ENCODE results near the gene EGFL6.

EGFL6 gene

GRCh38 chrX:13533726-13534125 lies 35.7 kb upstream of the EGFL6 start:
- H3K4me1 ChIP-seq (ENCODE audit: low read length), result no peaks in the 10 kb centered on the region
- H4K20me1 ChIP-seq (ENCODE audit: insufficient read depth, low read length), result no peaks in the 10 kb centered on the region
- no peaks in the 10 kb centered on the region for H3K79me2 ChIP-seq (ENCODE audit: low read length)
- no peak overlapping the region for H3K9ac ChIP-seq (ENCODE audit: low read length)
- H3K27me3 ChIP-seq (replicated peaks; ENCODE audit: insufficient read depth, low read length), result no peaks in the 10 kb centered on the region
- H3K9me3 ChIP-seq (replicated peaks; ENCODE audit: insufficient read depth, low read length), result no peaks in the 10 kb centered on the region
- no peak overlapping the region for H2AFZ ChIP-seq (ENCODE audit: low read length)
- H3K27ac ChIP-seq (ENCODE audit: low read length), result no peak overlapping the region
- H3K4me3 ChIP-seq (ENCODE audit: low read length), result no peak overlapping the region
- H3K9me2 ChIP-seq (replicated peaks; ENCODE audit: insufficient read depth, low read length), result no peaks in the 10 kb centered on the region
- TF ChIP-seq EZH2 (optimal IDR thresholded peaks at IDR 0.05; ENCODE audit: low read depth, low read length) (no peak), CTCF (IDR thresholded peaks at IDR 0.05; ENCODE audit: low read length) (no peak), EZH2phosphoT487 (IDR thresholded peaks at IDR 0.05; ENCODE audit: low read length) (no peak)
- no peak for DNase-seq
- no peaks in the 10 kb centered on the region for H3K36me3 ChIP-seq (replicated peaks; ENCODE audit: insufficient read depth, low read length)
- H3K4me2 ChIP-seq (ENCODE audit: low read depth, low read length), result no peak overlapping the region
- H3F3A ChIP-seq (ENCODE audit: insufficient read depth, low read length), result no peaks in the 10 kb centered on the region

- no peaks in the 10 kb centered on the region for H3K79me2 ChIP-seq (ENCODE audit: low read length)
Observed at GRCh38 chrX:13535376-13536165, 33.8 kb upstream of the EGFL6 start.

GRCh38 chrX:13536551-13536950 lies 32.9 kb upstream of the EGFL6 start:
- Histone ChIP-seq H3F3A (ENCODE audit: insufficient read depth, low read length) (no peaks in the 10 kb centered on the region), H4K20me1 (ENCODE audit: insufficient read depth, low read length) (no peaks in the 10 kb centered on the region), H3K9ac (ENCODE audit: low read length) (no peak overlapping the region), H2AFZ (ENCODE audit: low read length) (no peak overlapping the region), H3K27me3 (replicated peaks; ENCODE audit: insufficient read depth, low read length) (no peaks in the 10 kb centered on the region), H3K27ac (ENCODE audit: low read length) (no peak overlapping the region), H3K4me1 (ENCODE audit: low read length) (no peaks in the 10 kb centered on the region), H3K79me2 (ENCODE audit: low read length) (no peaks in the 10 kb centered on the region), H3K4me3 (ENCODE audit: low read length) (no peak overlapping the region), H3K9me2 (replicated peaks; ENCODE audit: insufficient read depth, low read length) (no peaks in the 10 kb centered on the region), H3K36me3 (replicated peaks; ENCODE audit: insufficient read depth, low read length) (no peaks in the 10 kb centered on the region), H3K9me3 (replicated peaks; ENCODE audit: insufficient read depth, low read length) (no peaks in the 10 kb centered on the region), H3K4me2 (ENCODE audit: low read depth, low read length) (no peak overlapping the region)
- DNase-seq, result no peak
- no peak for TF ChIP-seq CTCF (IDR thresholded peaks at IDR 0.05; ENCODE audit: low read length)
- TF ChIP-seq EZH2phosphoT487 (IDR thresholded peaks at IDR 0.05; ENCODE audit: low read length), result no peak
- TF ChIP-seq EZH2 (optimal IDR thresholded peaks at IDR 0.05; ENCODE audit: low read depth, low read length), result no peak

More at GRCh38 chrX:13535376-13536165, 33.8 kb upstream of the EGFL6 start:
- Histone ChIP-seq H3K27me3 (replicated peaks; ENCODE audit: insufficient read depth, low read length) (no peaks in the 10 kb centered on the region), H3K27ac (ENCODE audit: low read length) (no peak overlapping the region), H2AFZ (ENCODE audit: low read length) (no peak overlapping the region), H3K4me1 (ENCODE audit: low read length) (no peaks in the 10 kb centered on the region), H4K20me1 (ENCODE audit: insufficient read depth, low read length) (no peaks in the 10 kb centered on the region), H3K9me2 (replicated peaks; ENCODE audit: insufficient read depth, low read length) (no peaks in the 10 kb centered on the region), H3K9me3 (replicated peaks; ENCODE audit: insufficient read depth, low read length) (no peaks in the 10 kb centered on the region), H3K36me3 (replicated peaks; ENCODE audit: insufficient read depth, low read length) (no peaks in the 10 kb centered on the region), H3F3A (ENCODE audit: insufficient read depth, low read length) (no peaks in the 10 kb centered on the region), H3K4me2 (ENCODE audit: low read depth, low read length) (no peak overlapping the region), H3K9ac (ENCODE audit: low read length) (no peak overlapping the region), H3K4me3 (ENCODE audit: low read length) (no peak overlapping the region)
- no peak for DNase-seq
- TF ChIP-seq EZH2phosphoT487 (IDR thresholded peaks at IDR 0.05; ENCODE audit: low read length), result no peak
- no peak for TF ChIP-seq CTCF (IDR thresholded peaks at IDR 0.05; ENCODE audit: low read length)
- TF ChIP-seq EZH2 (optimal IDR thresholded peaks at IDR 0.05; ENCODE audit: low read depth, low read length), result no peak

All from MM.1S (cell line).